SK-N-MC (cell line): ENCODE results near the gene ZNF277.
"Not testable (repeated sequence)": the region's sequence is repeated elsewhere in the genome, so short reads cannot be mapped to it uniquely, and the experiment has no call there.

Experiments
- DNase-seq: peaks from one replicate; pipeline ENCODE4 v3.0.0-alpha.2; 2011; ENCODE audit warnings: low read depth, low spot score
- H3K27ac ChIP-seq: fragments of 200-600 bp; sonication (generic); 2 replicates; pipeline ENCODE4 v1.5.1; 2016; ENCODE audit warnings: mixed run types
- H3K36me3 ChIP-seq: fragments of 200-600 bp; sonication (generic); 2 replicates; pipeline ENCODE4 v1.6.1; 2017; ENCODE audit warnings: antibody characterized with exemption, low read length, mixed read lengths; ENCODE audit not compliant: insufficient read depth
- H3K4me3 ChIP-seq: fragments of 200-600 bp; sonication (generic); 2 replicates; pipeline ENCODE4 v1.5.1; 2016
- H3K9ac ChIP-seq: fragments of 200-600 bp; sonication (generic); 2 replicates; pipeline ENCODE4 v1.8.0; 2017; ENCODE audit warnings: mixed run types, mixed read lengths; ENCODE audit not compliant: insufficient read length
- H3K9me3 ChIP-seq: fragments of 200-600 bp; sonication (generic); 2 replicates; pipeline ENCODE4 v1.6.1; 2017; ENCODE audit warnings: low read depth, mild to moderate bottlenecking, antibody characterized with exemption, low read length, moderate library complexity, mixed read lengths
- EZH2 ChIP-seq: fragments of 200-600 bp; sonication (generic); IDR thresholded peaks from one replicate; pipeline ENCODE4 v1.6.1; 2017; ENCODE audit warnings: antibody characterized with exemption
- FOXP2 ChIP-seq: optimal IDR thresholded peaks from 2 replicates; pipeline ENCODE3; 2011; ENCODE audit warnings: mild to moderate bottlenecking, moderate library complexity; ENCODE audit not compliant: insufficient read depth; ENCODE audit errors: extremely low read length, control extremely low read depth
- POLR2AphosphoS5 ChIP-seq: IDR thresholded peaks from 2 replicates; pipeline ENCODE4 v1.6.1; 2012; ENCODE audit warnings: mild to moderate bottlenecking, low read depth, low read length, borderline replicate concordance

The ZNF277 gene

GRCh38 chr7:112298543-112299100 is 92.1 kb downstream of the ZNF277 start:
- Histone ChIP-seq H3K36me3 (no peaks in the 10 kb centered on the region), H3K9ac (no peak overlapping the region), H3K4me3 (no peak overlapping the region), H3K27ac (no peak overlapping the region), H3K9me3 (no peaks in the 10 kb centered on the region)
- DNase-seq = no peak
- TF ChIP-seq POLR2AphosphoS5 (no peak), EZH2 (no peak), FOXP2 (no peak)

GRCh38 chr7:112300072-112300471 is 93.6 kb downstream of the ZNF277 start:
- DNase-seq = no peak
- Histone ChIP-seq H3K36me3 (no peaks in the 10 kb centered on the region), H3K4me3 (no peak overlapping the region), H3K9ac (no peak overlapping the region), H3K27ac (no peak overlapping the region), H3K9me3 (no peaks in the 10 kb centered on the region)
- TF ChIP-seq FOXP2 (no peak), EZH2 (no peak), POLR2AphosphoS5 (no peak)

DNA sequence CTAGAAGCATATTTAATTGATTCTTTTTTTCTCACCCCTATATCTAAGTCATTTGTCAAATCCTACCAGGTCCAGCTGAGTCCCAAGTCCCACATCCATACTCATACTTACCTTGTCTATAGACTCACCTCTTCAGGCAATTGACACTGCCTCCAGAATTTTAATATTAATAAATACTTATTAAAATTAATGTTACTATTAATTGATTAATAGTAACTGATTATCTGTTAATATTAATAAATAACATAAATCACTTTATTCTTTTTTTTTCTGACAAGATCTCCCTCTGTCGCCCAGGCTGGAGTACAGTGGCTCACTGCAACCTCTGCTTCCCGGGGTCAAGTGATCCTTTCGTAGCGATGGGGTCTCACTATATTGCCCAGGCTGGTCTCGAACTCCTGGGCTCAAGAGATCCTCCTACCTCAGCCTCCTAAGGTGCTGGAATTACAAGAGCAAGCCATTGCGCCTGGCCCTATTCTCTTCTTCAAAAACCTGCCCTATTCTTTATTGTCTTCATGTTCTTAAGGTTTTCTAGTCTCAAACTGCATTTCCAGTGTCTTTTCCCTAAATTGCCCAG is 94.4 kb downstream of the ZNF277 start:
- no peak overlapping the region for H3K27ac ChIP-seq
- no peak overlapping the region for H3K4me3 ChIP-seq
- no peaks in the 10 kb centered on the region for H3K36me3 ChIP-seq
- DNase-seq = no peak
- TF ChIP-seq POLR2AphosphoS5 (no peak), FOXP2 (no peak), EZH2 (no peak)
- H3K9me3 ChIP-seq = no peaks in the 10 kb centered on the region
- no peak overlapping the region for H3K9ac ChIP-seq

DNA sequence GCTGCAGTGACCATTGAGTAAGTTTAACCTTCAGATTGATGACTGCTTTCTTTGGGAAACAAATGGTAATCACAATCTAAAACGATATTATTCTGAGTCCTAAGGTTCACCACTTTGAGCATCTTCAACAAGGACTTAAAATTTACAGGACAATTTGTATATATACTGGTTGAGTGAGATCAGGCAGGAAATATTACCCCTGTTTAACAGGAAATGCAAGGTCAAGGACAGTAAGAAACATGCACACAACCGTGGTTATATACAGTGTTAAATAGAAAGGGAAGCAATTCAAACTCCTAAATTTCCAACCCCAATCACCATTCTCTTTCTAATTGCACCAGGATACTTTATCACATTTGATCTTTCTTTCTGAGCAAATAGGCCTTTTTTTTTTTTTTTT is 96.1 kb downstream of the ZNF277 start:
- no peak for DNase-seq
- H3K27ac ChIP-seq = no peak overlapping the region
- H3K4me3 ChIP-seq = no peak overlapping the region

GRCh38 chr7:112306903-112307302 is 100.4 kb downstream of the ZNF277 start:
- TF ChIP-seq POLR2AphosphoS5 = no peak
- TF ChIP-seq EZH2 = no peak
- no peak for TF ChIP-seq FOXP2
- Histone ChIP-seq H3K9me3 (no peaks in the 10 kb centered on the region), H3K27ac (no peak overlapping the region), H3K36me3 (no peaks in the 10 kb centered on the region; the same call in 1 of the 2 replicates), H3K9ac (no peak overlapping the region), H3K4me3 (no peak overlapping the region)
- no peak for DNase-seq

More for the DNA sequence above, 96.1 kb downstream of the ZNF277 start:
- no peaks in the 10 kb centered on the region for H3K36me3 ChIP-seq
- H3K9ac ChIP-seq = no peak overlapping the region
- TF ChIP-seq EZH2 (no peak), POLR2AphosphoS5 (no peak), FOXP2 (no peak)
- no peaks in the 10 kb centered on the region for H3K9me3 ChIP-seq

- Histone ChIP-seq H3K9me3 (no peaks in the 10 kb centered on the region), H3K27ac (no peak overlapping the region), H3K36me3 (no peaks in the 10 kb centered on the region; the same call in 1 of the 2 replicates), H3K9ac (no peak overlapping the region), H3K4me3 (no peak overlapping the region)
- TF ChIP-seq EZH2 (no peak), FOXP2 (no peak), POLR2AphosphoS5 (no peak)
- DNase-seq = no peak
These were observed 101.0 kb downstream of the ZNF277 start for GRCh38 chr7:112307506-112307905.

DNA sequence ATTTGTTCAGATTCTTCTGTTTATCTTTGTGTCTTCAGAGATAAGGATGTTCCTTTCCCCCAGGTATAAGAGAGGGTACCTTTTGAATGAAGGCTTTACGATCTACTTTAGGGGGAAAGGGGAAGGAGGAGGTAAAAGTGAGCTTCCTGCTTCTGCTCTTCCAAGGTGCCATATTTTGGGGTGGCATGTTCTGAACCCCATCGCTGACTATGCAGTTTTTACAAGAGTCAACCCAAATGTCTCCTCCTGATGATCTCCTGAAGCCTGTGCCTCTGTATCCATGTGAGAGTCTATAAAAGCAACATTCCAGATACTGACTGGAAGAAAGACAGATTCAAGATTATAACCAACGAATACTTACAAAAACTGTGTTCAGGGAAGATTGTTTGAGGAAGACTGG is 102.5 kb downstream of the ZNF277 start:
- no peak overlapping the region for H3K27ac ChIP-seq

DNA sequence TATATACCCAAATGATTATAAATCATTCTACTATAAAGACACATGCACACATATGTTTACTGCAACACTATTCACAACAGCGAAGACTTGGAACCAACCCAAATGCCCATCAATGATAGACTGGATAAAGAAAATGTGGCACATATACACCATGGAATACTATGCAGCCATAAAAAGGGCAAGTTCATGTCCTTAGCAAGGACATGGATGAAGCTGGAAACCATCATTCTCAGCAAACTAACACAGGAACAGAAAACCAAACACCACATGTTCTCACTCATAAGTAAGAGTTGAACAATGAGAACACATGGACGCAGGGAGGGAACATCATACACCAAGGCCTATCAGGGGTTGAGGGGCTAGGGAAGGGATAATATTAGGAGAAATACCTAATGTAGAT is 110.3 kb downstream of the ZNF277 start:
- DNase-seq, H3K9ac ChIP-seq, H3K36me3 ChIP-seq, H3K27ac ChIP-seq, H3K9me3 ChIP-seq, H3K4me3 ChIP-seq: not testable (repeated sequence)

More for the DNA sequence above, 102.5 kb downstream of the ZNF277 start:
- TF ChIP-seq POLR2AphosphoS5 = no peak
- no peak for TF ChIP-seq FOXP2
- no peak for TF ChIP-seq EZH2
- no peak for DNase-seq
- no peaks in the 10 kb centered on the region; the same call in 1 of the 2 replicates for H3K36me3 ChIP-seq
- no peak overlapping the region for H3K9ac ChIP-seq
- no peaks in the 10 kb centered on the region for H3K9me3 ChIP-seq
- H3K4me3 ChIP-seq = no peak overlapping the region

DNA sequence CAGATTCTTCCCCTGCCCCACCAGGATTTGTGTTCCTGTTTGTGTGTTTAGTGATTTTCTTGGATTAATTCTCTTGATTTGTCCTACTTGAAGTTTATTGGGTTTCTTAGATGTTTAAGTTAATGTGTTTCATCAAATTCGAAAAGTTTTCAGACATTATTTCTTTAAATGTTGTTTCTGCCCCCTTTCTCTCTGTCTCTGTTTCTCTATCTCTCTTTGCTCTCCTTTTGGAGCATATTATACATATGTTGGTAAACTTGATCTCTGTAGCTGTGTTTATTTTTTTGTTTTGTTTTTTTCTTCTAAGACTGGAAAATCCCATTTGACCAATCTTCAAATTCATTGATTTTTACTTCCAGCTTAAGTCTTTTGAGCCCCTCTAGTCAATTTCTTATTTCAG is 115.6 kb downstream of the ZNF277 start:
- Histone ChIP-seq H3K4me3 (no peak overlapping the region), H3K9ac (no peak overlapping the region), H3K36me3 (no peaks in the 10 kb centered on the region), H3K27ac (no peak overlapping the region), H3K9me3 (no peaks in the 10 kb centered on the region)
- DNase-seq = no peak
- TF ChIP-seq EZH2 (no peak), FOXP2 (no peak), POLR2AphosphoS5 (no peak)
